Activated gamma-delta T cell treated with anti-CD3 and anti-CD28 coated beads, Interleukin-2, amount 50 U/mL, for 16 hours (primary cell): ENCODE data around the gene LDLRAD3.

Experiments used
- DNase-seq: peaks from one replicate; pipeline ENCODE4 v3.0.0-alpha.2; 2020; ENCODE audit warnings: low read depth

The LDLRAD3 gene

DNA sequence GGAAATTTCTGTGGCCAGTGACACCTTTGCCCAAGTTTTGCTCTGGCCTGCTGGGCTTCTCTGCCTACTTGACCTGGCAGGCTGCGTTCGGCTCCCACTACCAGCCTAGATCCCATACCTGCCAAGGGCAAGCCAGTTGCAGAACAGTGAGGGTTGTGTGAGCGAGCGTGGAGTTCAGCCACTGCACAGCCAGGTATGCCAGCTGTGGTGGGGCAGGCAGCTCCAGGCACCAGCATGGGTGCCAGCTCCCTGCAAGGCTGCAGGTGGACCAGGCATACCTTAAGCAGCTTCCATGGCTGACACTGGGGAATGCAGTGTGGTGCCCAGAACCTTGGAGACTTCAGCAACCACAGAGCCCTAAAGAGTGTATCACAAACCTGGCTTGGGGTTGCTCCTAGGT is 133.5 kb downstream of the LDLRAD3 start:
- DNase-seq, result no peak

DNA sequence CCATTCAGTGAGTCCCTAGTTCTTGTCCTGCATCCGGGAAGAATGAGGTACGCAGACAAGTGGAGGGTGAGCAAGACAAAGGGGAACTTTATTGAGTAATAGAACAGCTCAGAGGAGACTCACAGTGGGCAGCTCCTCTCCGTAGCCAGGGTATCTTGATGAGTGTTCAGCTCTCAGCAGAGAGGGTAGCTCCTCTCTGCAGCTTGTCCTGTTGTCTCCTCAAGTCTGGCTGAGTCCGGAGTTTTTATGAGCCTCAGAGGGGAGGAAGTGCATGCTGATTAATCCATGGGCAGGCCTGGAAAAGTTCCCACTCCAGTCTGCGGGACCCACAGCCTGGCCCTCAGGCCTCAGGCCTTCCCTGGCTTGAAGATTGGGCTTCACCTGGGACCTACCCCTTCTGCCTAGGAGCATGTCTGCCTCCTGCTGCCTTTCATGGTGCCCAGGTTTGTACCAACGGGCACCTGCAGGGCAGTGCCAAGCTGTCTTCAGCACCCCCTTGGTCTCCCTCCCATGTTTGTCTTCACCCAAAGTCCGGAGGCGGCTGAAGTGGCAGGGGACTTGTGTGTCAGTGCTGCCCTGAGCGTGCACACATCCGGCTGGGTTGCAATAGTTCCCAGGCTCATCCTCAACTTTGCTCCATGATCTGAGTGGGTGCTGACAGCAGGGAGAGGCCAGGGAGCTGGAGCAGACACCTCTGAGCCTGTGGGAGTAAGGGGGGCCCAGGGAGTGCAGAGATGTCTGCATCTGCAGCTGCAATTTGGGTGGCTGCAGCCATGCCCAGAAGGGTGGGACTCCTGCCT is 134.2 kb downstream of the LDLRAD3 start:
- no peak for DNase-seq

DNA sequence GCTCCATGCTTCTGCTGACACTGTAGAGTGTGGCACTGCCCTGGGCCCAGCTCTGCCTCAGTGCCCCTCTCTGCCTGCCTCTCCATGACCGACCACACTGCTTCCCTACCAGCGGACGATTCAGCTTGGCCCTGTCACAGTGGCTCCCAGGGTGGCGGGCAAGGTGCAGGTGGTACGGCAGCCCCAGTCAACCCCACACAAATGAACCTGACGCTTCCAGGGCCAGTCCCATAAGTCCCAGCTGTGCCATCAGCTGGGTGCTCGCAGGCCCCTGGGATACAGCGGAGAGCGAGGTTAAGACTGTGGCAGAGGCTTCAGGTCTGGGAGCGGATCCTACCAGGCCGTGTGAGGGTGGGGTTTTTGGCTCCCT is 134.8 kb downstream of the LDLRAD3 start:
- no peak for DNase-seq

DNA sequence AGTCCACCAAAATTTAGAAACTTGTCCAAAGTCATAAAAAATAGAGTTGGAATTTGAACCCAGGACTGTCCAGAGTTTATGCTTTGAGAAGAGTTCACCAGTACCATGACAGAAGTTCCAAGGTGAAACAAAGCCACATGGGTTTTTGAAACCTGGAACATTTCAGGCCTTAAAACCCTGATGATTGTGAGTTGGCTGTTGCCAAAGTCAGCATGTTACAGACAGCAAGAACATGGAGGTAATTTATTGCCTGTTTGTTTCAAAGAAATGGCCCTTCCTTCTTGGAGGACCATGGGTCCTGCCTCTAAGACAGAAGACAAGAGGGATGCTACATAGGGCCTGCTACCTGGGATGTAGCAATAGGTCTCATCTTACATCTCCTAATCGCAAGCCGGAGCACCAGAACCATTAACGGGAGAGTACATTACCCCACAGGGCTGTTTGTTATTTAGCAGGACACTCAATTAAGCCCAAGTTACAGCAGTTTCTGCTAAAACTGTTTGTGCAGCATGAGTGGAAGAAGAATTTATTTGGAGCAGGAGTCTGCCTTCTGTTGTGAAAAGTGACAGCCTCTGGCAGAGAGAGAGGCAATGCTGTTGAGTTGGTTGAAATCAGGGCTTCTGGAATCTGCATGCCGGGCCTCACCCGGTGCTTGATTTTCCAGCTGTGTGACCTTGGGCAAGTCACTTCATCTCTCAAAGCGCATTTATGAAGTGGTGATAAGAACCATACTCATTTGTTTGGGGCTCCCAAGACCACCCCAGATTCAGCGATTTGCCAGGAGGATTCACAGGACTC is 136.2 kb downstream of the LDLRAD3 start:
- DNase-seq, result no peak

DNA sequence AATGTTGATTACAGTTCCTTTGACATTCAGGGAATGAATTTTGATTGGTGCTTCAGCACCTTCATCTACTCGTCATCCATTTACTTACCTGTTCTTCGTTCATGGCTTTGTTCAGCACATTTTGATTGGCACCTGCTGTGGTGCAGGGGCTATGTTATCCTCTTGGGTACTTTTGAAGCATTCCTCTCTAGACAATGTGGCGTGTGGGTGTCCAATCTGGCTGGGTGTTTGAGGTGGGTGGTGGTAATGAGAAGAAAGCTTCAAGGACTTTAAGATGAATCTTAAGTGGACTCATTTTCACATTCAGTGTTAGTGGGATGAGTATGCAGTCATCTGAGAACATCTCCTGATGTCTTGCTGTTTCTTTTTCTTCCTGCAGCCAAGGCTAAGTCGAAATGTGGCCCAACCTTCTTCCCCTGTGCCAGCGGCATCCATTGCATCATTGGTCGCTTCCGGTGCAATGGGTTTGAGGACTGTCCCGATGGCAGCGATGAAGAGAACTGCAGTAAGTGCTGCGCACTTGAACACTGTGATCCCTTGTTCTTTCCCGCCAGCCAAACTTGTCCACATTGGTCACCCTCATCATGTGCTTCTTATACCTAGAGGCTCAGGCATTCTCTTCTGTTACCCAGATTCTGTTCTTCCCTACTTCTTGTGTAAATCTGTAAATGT is 137.5 kb downstream of the LDLRAD3 start:
- DNase-seq, result no peak

DNA sequence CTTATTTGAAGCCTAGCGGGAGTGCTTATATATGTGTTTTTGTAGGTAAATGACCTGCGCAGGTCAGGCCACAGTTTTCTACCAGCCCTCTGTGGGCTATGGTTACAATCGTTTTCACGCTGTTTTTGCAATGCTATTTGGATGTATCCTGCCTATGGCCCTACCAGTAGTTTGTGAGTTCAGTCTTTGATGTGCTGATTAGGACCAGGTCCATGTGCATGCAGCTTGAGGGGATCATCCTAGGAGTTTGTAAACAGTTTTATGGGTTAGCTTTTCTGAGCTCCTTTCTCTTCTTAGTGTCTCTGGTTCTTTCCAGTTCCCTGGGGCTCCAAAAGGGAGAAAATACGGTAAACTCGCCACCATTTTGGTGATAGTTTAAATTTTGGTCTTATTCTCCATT is 142.5 kb downstream of the LDLRAD3 start:
- no peak for DNase-seq

DNA sequence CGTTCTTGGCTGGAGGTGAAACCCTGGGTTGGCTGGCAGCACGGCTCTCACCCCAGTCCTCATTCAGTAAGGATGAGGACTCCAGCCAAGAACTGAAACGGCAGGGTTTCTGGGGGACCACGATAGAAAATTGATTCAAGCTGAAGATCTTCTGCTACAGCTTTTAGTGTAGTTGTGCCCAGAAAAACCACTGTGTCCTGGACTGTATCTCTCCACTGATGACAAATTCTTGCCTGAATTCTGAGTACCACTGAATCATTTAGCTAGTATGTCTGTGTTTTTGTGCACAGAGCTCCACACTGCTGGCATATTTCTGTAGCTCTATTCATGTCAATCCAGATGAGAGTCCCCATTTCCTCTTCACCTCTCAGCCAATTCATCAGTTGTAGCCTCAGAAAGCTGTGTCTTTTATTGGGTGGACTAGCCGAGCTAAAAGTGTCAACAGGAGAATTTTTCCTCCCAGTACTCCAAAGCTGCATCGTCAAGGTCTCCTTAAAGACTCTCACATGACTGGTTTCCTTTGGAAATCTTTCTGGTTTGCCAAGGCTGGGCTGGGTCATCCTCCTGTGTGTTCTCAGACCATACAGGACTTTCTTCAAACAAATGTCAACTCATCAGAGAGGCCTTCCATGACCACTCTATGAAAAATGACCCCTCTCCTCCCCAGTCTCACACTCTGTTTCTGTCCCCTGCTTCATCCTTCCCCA is 144.6 kb downstream of the LDLRAD3 start:
- no peak for DNase-seq

DNA sequence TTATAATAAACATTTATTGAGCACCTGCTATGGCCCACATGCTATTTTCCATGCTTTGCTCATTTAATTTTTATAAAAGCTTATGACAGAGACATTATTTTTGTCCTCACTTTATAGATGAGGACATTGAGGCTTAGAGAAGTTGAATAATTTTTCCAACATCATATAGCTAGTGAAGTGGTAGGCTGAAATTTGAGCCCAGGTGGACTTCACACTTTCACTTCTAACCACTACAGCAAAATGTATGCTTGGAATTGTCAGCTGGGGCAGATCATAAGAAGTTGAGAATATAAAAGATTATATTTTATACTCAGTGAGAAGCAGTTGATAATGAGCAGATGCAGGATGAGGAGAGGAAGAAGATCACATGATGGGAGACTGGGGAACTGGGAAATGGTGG is 146.1 kb downstream of the LDLRAD3 start:
- DNase-seq, result no peak

DNA sequence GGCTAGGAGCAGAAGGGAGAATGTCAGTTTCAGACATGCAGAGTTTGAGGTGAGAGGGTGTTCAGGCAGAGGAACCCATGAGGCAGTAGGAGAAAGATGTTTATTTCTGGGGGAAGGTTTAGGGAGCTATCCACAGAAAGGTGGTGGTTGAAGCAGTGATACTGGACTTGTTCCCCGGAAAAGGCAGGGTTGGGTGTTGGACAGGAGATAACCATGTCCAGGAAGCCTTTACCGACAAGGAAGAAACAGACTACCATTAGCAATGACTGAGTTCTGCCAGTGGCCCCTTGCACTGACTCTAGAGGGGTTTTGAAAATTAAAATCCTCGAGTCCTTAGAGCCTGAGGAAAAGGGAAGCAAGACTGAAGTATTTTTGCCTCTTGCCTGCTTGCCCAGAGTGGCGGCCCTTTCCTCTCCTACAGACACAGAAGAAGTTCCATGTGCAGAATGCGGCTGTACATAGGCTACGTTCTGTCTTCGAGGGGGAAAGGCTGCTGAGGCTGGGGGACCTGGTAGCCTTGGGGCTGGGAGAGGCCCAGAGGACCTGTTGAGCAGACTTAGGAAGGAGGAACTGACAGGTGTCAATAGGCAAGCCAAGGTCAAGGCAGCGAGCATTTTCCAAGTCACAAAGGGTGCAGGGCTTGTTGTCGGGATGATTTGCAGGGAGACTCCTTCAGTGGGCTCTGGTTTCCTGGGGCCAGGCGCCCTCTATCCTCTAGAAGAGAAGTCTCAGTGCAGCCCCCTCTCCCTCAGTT is 146.7 kb downstream of the LDLRAD3 start:
- no peak for DNase-seq

DNA sequence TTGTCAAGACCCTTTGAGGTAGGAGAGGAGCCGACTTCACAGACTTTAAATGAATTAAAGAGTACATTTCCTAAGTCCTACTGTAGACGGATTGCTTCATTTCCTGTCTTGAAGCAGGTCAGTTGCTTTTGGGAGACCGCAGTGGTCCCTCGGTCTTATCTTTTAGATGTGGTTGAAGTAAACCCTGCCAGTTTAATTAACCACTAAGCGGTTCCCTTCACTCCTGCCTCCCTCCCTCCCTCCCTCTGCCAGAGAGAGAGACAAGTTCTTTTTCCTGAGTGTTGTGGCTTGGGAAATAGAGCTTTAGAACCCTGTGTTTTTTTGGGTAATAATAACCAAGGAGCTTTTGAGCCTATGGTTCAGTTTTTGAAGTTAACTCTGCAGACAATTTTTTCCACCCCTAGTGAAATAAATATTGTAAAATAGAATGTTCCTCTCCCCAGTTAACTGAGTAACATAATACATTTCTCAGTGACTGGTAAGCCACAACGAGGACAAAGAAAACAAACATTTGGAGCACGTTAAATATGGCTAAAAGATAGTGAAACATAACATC is 147.5 kb downstream of the LDLRAD3 start:
- no peak for DNase-seq

DNA sequence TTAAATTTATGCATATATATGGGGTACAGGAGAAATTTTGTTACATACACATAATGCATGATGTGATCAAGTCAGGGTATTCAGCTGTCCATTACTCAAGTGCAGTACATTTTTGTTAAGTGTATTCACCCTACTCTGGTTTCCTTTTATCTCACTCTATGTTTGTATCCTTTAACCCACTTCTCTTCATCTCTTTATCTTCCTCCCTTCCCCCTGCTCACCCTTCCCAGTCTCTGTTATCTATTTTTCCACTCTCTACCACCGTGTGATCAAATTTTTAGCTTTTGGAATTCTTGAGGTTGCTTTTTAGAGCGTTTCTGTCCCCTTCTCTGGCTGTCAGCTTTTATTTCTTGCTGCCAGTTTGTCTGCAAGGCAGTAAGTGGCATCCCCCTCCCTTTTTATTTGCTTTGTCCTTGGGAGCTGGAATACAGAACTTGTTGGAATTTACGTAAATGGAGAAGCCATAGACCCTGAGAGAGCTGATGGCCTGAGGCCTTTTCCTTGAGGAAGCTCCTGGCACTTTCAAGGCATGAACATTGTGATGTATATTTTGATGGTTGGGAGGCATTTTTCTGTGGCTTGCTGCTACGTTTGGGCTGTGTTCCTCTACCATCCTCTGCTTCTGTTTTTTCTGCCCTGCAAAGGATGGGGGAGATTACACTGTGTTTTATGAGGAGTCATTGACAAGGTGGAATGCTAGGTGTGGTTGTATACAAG is 148.6 kb downstream of the LDLRAD3 start:
- DNase-seq, result no peak

DNA sequence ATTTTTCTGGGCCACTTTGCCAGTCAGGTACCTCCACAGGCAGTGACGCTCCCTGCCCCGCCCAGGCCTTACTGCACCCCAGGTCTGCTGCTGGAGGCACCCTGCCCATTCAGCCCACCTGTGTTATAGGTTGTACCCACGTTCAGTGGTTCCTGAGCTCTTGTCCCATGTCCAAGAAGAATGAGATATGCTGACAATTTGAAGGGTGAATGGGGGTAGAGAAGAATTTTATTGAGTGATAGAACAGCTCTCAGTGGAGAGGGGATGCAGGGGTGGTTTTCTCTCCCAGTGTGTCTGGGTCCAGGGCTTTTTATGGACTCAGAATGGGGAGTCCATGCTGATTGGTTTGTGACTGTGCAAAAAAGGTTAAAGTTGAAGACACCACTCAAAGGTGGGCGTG is 149.7 kb downstream of the LDLRAD3 start:
- DNase-seq, result no peak

DNA sequence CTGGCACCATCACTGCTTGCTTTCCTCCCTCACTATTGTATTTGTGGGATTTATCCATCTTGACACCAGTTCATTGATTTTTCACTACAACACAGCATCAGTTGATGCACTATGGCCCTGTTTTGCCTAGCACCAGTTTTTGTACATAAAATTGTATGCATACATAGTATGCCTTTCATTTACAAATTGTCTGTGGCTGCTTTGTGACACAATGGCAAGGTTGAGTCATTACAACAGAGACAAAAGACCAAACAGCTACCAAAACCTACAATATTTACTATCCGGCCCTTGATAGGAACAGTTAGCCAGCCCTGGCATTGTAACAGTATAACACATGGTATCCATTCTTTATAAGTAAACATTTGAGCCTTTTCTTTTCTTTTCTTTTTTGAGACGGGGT is 150.3 kb downstream of the LDLRAD3 start:
- no peak for DNase-seq

DNA sequence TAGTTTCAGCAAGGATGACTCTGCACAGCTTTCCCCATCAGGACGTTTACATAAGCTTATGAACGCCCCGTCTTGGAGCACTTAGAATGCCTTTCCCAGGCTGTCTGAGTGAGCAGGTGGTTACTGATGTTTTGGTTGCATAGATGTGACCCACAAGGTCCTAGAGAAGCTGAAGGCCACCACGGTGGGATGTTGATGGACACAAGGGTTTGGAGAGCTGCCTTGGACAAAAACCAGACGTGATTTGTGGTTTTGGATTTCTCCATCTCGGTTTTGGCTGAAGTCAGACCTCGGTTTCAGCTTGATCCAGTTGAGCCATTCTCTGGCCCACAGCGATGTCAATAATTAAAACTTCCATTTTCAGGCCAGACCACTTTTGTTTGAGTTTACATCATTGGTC is 151.9 kb downstream of the LDLRAD3 start:
- DNase-seq, result no peak

DNA sequence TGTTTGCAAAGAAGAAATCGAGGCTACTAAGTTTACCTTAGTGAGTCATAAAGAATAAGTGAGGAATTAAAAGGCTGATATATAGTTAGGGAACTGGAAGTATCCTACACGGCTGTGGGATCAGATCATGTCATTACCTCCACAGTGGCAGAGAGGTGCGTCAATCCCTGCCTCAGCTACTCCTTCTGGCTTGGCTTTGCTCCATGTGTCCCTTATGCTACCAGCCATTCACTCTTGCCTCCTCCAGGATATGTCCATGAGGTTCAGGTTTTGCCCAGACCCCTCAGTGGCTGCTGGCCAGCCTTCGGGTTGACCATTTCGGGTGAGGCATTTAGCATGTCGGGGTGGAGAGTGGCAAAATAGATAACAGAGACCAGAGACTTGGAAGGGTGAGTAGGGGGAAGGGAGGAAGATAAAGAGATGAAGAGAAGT is 153.4 kb downstream of the LDLRAD3 start:
- DNase-seq, result no peak

DNA sequence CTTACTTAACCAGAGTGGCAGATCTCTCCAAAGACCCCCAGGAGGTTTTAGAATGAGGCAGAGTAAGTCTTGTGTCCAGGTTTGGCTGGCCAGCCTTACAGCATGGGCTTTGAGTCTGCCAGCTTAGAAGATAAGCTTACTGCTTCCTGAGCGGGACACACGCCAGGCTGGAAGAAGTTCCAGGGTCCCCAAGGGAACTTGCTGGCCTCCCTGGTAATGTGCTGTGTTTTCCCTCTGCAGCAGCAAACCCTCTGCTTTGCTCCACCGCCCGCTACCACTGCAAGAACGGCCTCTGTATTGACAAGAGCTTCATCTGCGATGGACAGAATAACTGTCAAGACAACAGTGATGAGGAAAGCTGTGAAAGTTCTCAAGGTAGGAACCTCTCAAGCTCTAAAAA is 154.2 kb downstream of the LDLRAD3 start:
- DNase-seq, result no peak

DNA sequence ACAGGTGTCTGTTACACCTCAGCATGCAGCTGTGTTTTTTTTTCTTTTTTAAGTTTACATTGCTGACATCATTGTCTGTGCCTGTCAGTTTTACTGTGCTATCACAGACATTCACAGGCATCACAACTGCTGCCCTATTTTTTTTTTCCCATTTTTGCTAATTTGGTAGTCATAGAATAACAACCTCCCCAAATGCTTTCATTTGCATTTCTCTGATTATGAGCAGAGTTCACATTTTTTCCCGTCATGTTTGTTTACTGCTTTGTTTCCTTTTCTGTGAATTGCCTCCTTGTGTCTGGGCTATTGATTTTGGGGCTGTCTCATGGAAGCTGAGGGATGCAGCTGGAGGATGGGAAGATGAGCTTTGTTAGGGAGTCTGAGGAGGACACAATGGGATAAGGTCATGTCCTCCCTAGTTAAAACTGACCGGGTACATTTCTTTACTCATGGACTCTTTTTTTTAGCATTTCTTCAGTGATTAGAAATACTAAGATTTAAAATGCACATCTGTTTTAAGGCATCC is 155.1 kb downstream of the LDLRAD3 start:
- no peak for DNase-seq

DNA sequence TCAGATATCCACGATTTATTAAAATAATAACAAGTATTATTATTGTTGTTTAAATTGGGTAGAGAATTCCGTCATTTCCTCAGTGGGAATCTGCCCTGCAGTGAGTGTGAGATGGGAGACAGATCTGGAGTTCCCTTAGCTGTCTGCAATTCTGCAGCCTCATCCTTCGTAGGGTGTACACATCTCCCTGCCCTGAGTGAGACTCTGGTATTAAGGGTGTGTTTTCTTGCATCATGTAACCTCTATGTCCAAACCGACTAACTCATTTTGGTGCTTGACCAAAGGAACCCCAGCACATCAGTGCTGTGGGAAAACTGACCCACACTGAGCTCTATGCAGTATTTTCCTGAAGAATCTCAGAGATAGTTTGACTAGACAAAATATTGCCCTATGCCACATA is 157.6 kb downstream of the LDLRAD3 start:
- DNase-seq, result no peak

DNA sequence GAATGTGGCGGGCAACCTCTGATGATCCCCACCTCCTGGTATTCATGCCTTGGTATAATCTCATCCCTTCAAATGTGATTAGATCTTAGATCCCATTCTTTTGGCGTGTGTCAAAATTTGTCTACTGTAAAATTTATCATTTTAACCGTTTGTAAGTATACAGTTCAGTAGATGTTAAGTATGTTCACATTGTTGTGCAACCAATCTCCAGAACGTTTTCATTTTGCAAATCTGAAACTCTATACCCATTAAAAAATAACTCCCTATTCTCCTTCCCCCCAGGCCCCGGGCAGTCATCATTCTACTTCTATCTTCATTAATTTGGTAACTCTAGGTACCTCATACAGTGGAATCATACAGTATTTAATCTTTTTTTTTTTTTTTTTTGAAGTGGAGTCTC is 159.0 kb downstream of the LDLRAD3 start:
- no peak for DNase-seq

DNA sequence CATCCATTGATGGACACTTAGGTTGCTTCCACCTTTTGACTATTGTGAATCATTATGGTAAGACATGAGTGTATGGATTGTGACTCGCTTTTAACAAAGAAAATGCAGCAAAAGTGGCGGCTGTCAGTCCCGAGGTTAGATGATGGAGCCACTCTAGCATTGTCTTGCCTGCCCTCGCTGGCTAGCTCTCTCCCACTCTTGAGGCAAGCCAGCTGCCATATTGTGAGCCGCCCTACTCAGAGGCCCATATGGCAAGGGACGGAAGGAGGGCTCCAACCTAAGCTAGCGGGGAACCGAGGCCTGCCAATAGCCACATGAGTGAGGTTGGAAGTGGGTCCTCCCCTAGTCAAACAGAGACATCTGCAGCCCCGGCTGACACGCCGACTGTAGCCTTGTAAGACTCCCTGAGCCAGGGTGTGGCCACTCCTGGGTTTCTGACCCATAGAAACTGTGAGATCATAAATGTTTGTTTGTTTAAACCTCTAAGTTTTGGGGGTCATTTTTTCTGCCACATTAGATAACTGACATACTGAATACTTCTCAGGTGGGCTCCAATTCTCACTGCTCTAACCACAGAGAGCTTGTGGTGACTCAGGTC is 160.2 kb downstream of the LDLRAD3 start:
- no peak for DNase-seq
